A549 (cell line): ENCODE data around the gene SEC14L5. TPM values are rescaled to one million over a fixed set of nuclear protein-coding genes. Genes with fewer than 3 reads are reported as not detected.

Experiments
- ATAC-seq, 2 experiments: fragments of 200-7000 bp in 1 of 2; fragments of >200 bp in 1 of 2; cut with Nextera tagmentation in 1 of 2; cut with Tn5 transposase in 1 of 2; 3 replicates each; pipeline versions ENCODE4 v1.8.0 to v1.9.1; 2018 to 2020; ENCODE audit warnings: mild to moderate bottlenecking in 1 of 2, moderate library complexity in 1 of 2
- CTCF ChIA-PET: fragments of 300-600 bp; sonication (Branson Sonifier 250); formaldehyde crosslinking; extraction: SDS; loops from one replicate; lab custom pipeline; 2021; ENCODE audit warnings: antibody characterized with exemption, inconsistent platforms; lab: Yijun Ruan, JAX
- POLR2A ChIA-PET: fragments of 350-600 bp; formaldehyde crosslinking; extraction: SDS; loops from one replicate; lab custom pipeline; 2021; ENCODE audit warnings: antibody characterized with exemption, inconsistent platforms; lab: Yijun Ruan, JAX
- DNase-seq, 2 experiments: peaks; one replicate each; pipeline versions ENCODE4 v3.0.0 to v3.0.0-alpha.2; 2011 to 2016; ENCODE audit warnings: low read depth in 1 of 2, low spot score in 1 of 2
- FAIRE-seq: peaks from 2 replicates; lab custom pipeline; 2011; peaks lifted over from hg19 to GRCh38; lab: Jason Lieb, UNC
- H3K27ac ChIP-seq, 2 experiments: fragments of >200 bp; sonication (Bioruptor Twin); formaldehyde crosslinking; 3 replicates each; pipeline ENCODE4 v1.5.1; 2016 to 2017
- H3K4me1 ChIP-seq: fragments of >200 bp; sonication (Bioruptor Twin); formaldehyde crosslinking; 3 replicates; pipeline ENCODE4 v1.6.1; 2016
- H3K4me2 ChIP-seq: fragments of >200 bp; sonication (Bioruptor Twin); formaldehyde crosslinking; 3 replicates; pipeline ENCODE4 v1.6.1; 2016
- H3K4me3 ChIP-seq: fragments of >200 bp; sonication (Bioruptor Twin); formaldehyde crosslinking; 3 replicates; pipeline ENCODE4 v1.5.1; 2016
- H3K9me3 ChIP-seq: fragments of >200 bp; sonication (Bioruptor Twin); formaldehyde crosslinking; 3 replicates; pipeline ENCODE4 v1.6.1; 2016
- ATOH8 ChIP-seq: fragments of 250-450 bp; sonication (Bioruptor Pico); IDR thresholded peaks from 2 replicates; pipeline ENCODE4 v1.5.0; 2020; ENCODE audit warnings: low read depth, mild to moderate bottlenecking, moderate library complexity
- BCL3 ChIP-seq: fragments of >200 bp; sonication (Bioruptor Twin); formaldehyde crosslinking; IDR thresholded peaks from 3 replicates; pipeline ENCODE4 v1.6.1; 2016
- CBX2 ChIP-seq: fragments of 200-600 bp; sonication (generic); IDR thresholded peaks from 2 replicates; pipeline ENCODE4 v1.6.1; 2016; ENCODE audit warnings: low read depth, mild to moderate bottlenecking, borderline replicate concordance
- CTCF ChIP-seq: fragments of >200 bp; sonication (Bioruptor Twin); formaldehyde crosslinking; IDR thresholded peaks from 3 replicates; pipeline ENCODE4 v1.5.1; 2016
- E2F6 ChIP-seq: IDR thresholded peaks from 2 replicates; pipeline ENCODE4 v1.6.1; 2012; ENCODE audit warnings: low read depth, borderline replicate concordance
- HOXA7 ChIP-seq: fragments of 250-450 bp; sonication (Bioruptor Pico); IDR thresholded peaks from 2 replicates; pipeline ENCODE4 v1.5.0; 2020; ENCODE audit warnings: mild to moderate bottlenecking, moderate library complexity
- JUN ChIP-seq, 2 experiments: fragments of >200 bp; sonication (Bioruptor Twin); formaldehyde crosslinking; IDR thresholded peaks; 2 replicates in 1 of 2; 3 replicates in 1 of 2; pipeline ENCODE4 v1.6.1; 2016 to 2017
- JUNB ChIP-seq: fragments of >200 bp; sonication (Bioruptor Twin); formaldehyde crosslinking; IDR thresholded peaks from 2 replicates; pipeline ENCODE4 v1.6.1; 2016
- KDM1A ChIP-seq: fragments of 200-600 bp; sonication (generic); IDR thresholded peaks from 2 replicates; pipeline ENCODE4 v1.6.1; 2016; ENCODE audit warnings: low read depth, mild to moderate bottlenecking
- MAZ ChIP-seq: fragments of 150-350 bp; IDR thresholded peaks from 2 replicates; pipeline ENCODE4 v1.6.1; 2014; ENCODE audit warnings: antibody characterized with exemption, low read depth, low read length, borderline replicate concordance
- MYC ChIP-seq: IDR thresholded peaks from 2 replicates; pipeline ENCODE4 v1.6.1; 2012; ENCODE audit warnings: mild to moderate bottlenecking, inconsistent platforms, low read length, improper control_type of control experiment, borderline replicate concordance
- NPAS2 ChIP-seq: fragments of 250-450 bp; sonication (Bioruptor Pico); IDR thresholded peaks from 2 replicates; pipeline ENCODE4 v1.8.0; 2022; ENCODE audit warnings: mild to moderate bottlenecking, moderate library complexity, borderline replicate concordance
- PBX3 ChIP-seq: IDR thresholded peaks from 2 replicates; pipeline ENCODE4 v1.6.1; 2012
- RARB ChIP-seq: fragments of 250-450 bp; sonication (Bioruptor Pico); IDR thresholded peaks from 2 replicates; pipeline ENCODE4 v1.8.0; 2021; ENCODE audit warnings: mild to moderate bottlenecking, moderate library complexity
- TFCP2L1 ChIP-seq: fragments of 250-450 bp; sonication (Bioruptor Pico); IDR thresholded peaks from 2 replicates; pipeline ENCODE4 v1.5.0; 2021; ENCODE audit warnings: mild to moderate bottlenecking
- ZFP36 ChIP-seq: fragments of 450-650 bp; IDR thresholded peaks from 2 replicates; pipeline ENCODE4 v1.6.1; 2014; ENCODE audit warnings: borderline replicate concordance; ENCODE audit not compliant: partially characterized antibody
- WGBS: methylation state at CpG from one replicate; pipeline ENCODE4 v1.1.6; 2017; ENCODE audit errors: missing lambda C conversion rate; 5-methylcytosine and 5-hydroxymethylcytosine counted together
- polyA plus RNA-seq, 4 experiments: library from polyadenylated mRNA; depleted of rRNA in 3 of 4; stranded (reverse); fragments of >200 nt; fragmentation: RNase III in 1 of 4; extraction: RNeasy Plus Mini Kit Qiagen cat#74134 plus additional on column Dnase treatment in 1 of 4; gene quantifications; 2 replicates in 3 of 4; 3 replicates in 1 of 4; pipeline ENCODE4 v1.2.3, GENCODE V29; 2011 to 2017

Gene SEC14L5
- polyA plus RNA-seq, 2 of the 4 experiments (the other 2 are of a cell fraction): 0.03 to 0.05 TPM

- no peak overlapping the region for H3K4me3 ChIP-seq
- TF ChIP-seq MAZ: no peak
- no peak for TF ChIP-seq KDM1A
- TF ChIP-seq ZFP36: no peak
- no peak for TF ChIP-seq TFCP2L1 (CRISPR knock-in tag)
- TF ChIP-seq RARB (CRISPR knock-in tag): no peak
- TF ChIP-seq BCL3: no peak
- no peak for TF ChIP-seq HOXA7 (CRISPR knock-in tag)
- no peak for TF ChIP-seq E2F6
- no peak for TF ChIP-seq CBX2
- TF ChIP-seq JUNB: no peak
- ChIA-PET POLR2A (no interaction called here), CTCF (interaction anchor here (0.9 to 1.4 kb wide), 5 partner anchors 11 to 26 kb away, joined by 3 to 7 read pairs (median 5); no protein-coding TSS in a partner anchor)
- no peaks in the 10 kb centered on the region; the same call in 2 of the 3 replicates for H3K4me1 ChIP-seq
- peak; percentile 61 to 84; a peak in 5 of 6 replicates for ATAC-seq
- H3K27ac ChIP-seq: no peak overlapping the region
- no peak overlapping the region for H3K4me2 ChIP-seq
- H3K9me3 ChIP-seq: no peaks in the 10 kb centered on the region
- FAIRE-seq: no peak
- DNase-seq: peak; percentile 49 to 66
- 31% methylated on average over 2 of the region's 7 CpGs for WGBS
Observed at GRCh38 chr16:5058476-5058875, 100.3 kb downstream of the SEC14L5 start.

GRCh38 chr16:5059386-5060072 is 101.4 kb downstream of the SEC14L5 start:
- no peak for DNase-seq
- 76% methylated on average over 6 of the region's 6 CpGs for WGBS
- CTCF ChIA-PET: interaction anchor here (0.6 to 1.3 kb wide), 6 partner anchors 8 to 34 kb away, joined by 3 to 7 read pairs (median 3); no protein-coding TSS in a partner anchor

More at GRCh38 chr16:5059386-5060072, 101.4 kb downstream of the SEC14L5 start:
- no peak overlapping the region for H3K4me2 ChIP-seq
- TF ChIP-seq MYC (no peak), ATOH8 (no peak), CTCF (no peak), NPAS2 (CRISPR knock-in tag) (no peak), PBX3 (no peak), RARB (CRISPR knock-in tag) (no peak), JUN (IDR thresholded peaks at IDR 0.05) (no peak)
- TF ChIP-seq, all 56 proteins: peak for 0
- POLR2A ChIA-PET: no interaction called here
- H3K4me3 ChIP-seq: no peak overlapping the region
- FAIRE-seq (no peak), ATAC-seq (no peak)
- H3K9me3 ChIP-seq: no peaks in the 10 kb centered on the region
- no peak overlapping the region for H3K27ac ChIP-seq
- no peaks in the 10 kb centered on the region; the same call in 2 of the 3 replicates for H3K4me1 ChIP-seq
